Endodermal cell (in vitro differentiated cells): ENCODE measurements around the gene SLC39A1. TPM values are rescaled to one million over a fixed set of nuclear protein-coding genes. Genes with fewer than 3 reads are reported as not detected.
A peak's percentile ranks its signal among the peaks of the same experiment; 100 is the strongest.

Source experiments
- DNase-seq: peaks from one replicate; pipeline ENCODE4 v3.0.0-alpha.2; 2017
- H3K27ac ChIP-seq: 2 replicates; pipeline ENCODE4 v1.5.1; 2013; ENCODE audit warnings: mild to moderate bottlenecking, low read depth, low read length, moderate library complexity
- H3K27me3 ChIP-seq: 2 replicates; pipeline ENCODE4 v1.6.1; 2013; ENCODE audit warnings: mild to moderate bottlenecking, low read length, moderate library complexity; ENCODE audit not compliant: insufficient read depth, control insufficient read depth, poor library complexity, severe bottlenecking
- H3K36me3 ChIP-seq: 2 replicates; pipeline ENCODE4 v1.7.0; 2013; ENCODE audit warnings: mild to moderate bottlenecking, low read length, moderate library complexity; ENCODE audit not compliant: control insufficient read depth, insufficient read depth
- H3K4me1 ChIP-seq: one replicate; pipeline ENCODE4 v1.7.0; 2013; ENCODE audit warnings: low read length; ENCODE audit not compliant: control insufficient read depth, insufficient read depth
- H3K4me3 ChIP-seq: 2 replicates; pipeline ENCODE4 v1.5.1; 2013; ENCODE audit warnings: mild to moderate bottlenecking, low read length, moderate library complexity
- H3K9ac ChIP-seq: 2 replicates; pipeline ENCODE4 v1.6.1; 2013; ENCODE audit warnings: mild to moderate bottlenecking, low read length, moderate library complexity; ENCODE audit not compliant: poor library complexity, severe bottlenecking; ENCODE audit errors: extremely low read depth
- H3K9me3 ChIP-seq: 2 replicates; pipeline ENCODE4 v1.6.1; 2013; ENCODE audit warnings: mild to moderate bottlenecking, low read length, moderate library complexity; ENCODE audit not compliant: control insufficient read depth
- H3K27ac Mint-ChIP-seq: 2 replicates; pipeline ENCODE4 v1.8.0; 2020; ENCODE audit warnings: mixed read lengths
- H3K27me3 Mint-ChIP-seq: 2 replicates; pipeline ENCODE4 v1.8.0; 2021; ENCODE audit warnings: mild to moderate bottlenecking, mixed read lengths; ENCODE audit not compliant: insufficient read depth
- H3K36me3 Mint-ChIP-seq: 2 replicates; pipeline ENCODE4 v1.8.0; 2020; ENCODE audit warnings: low read depth, mixed read lengths
- H3K4me1 Mint-ChIP-seq: 2 replicates; pipeline ENCODE4 v1.8.0; 2020; ENCODE audit warnings: mixed read lengths
- H3K4me3 Mint-ChIP-seq: 2 replicates; pipeline ENCODE4 v1.8.0; 2020; ENCODE audit warnings: mild to moderate bottlenecking, moderate library complexity, mixed read lengths
- H3K9me3 Mint-ChIP-seq: 2 replicates; pipeline ENCODE4 v1.8.0; 2020; ENCODE audit warnings: mild to moderate bottlenecking, mixed read lengths
- WGBS, 2 experiments: methylation state at CpG; one replicate each; pipeline versions ENCODE4 v1.1.5 to v1.1.7; 2013; ENCODE audit warnings: missing lambda C conversion rate in 2 of 2, mixed read lengths in 1 of 2; ENCODE audit not compliant: insufficient coverage in 1 of 2, insufficient read length in 1 of 2; 5-methylcytosine and 5-hydroxymethylcytosine counted together
- total RNA-seq, 2 donors: library from RNA; stranded (reverse); fragmentation: NEBNext Ultra II Directional in 1 of 2; extraction: Animal tissue kit (Norgen Biotek cat#: 25700) in 1 of 2; gene quantifications; 2 replicates in 1 of 2; 3 replicates in 1 of 2; pipeline ENCODE4 v1.2.1, GENCODE V29; 2021
- TF ChIP-seq, protein P1 (sequence below): fragments of 200-600 bp; sonication (generic); conservative IDR thresholded peaks from 2 replicates; pipeline ENCODE4 v1.5.0; 2021; ENCODE audit warnings: antibody characterized with exemption, mild to moderate bottlenecking

The SLC39A1 gene
- total RNA-seq, 2 donors from 2014 or later = 129 to 154 TPM

GRCh38 chr1:153951801-153952200, 11.5 kb downstream of the SLC39A1 start:
- Mint-ChIP-seq H3K4me1 (peaks cover 8% of the 10 kb centered on the region), H3K27ac (no peak overlapping the region), H3K27me3 (no peaks in the 10 kb centered on the region), H3K4me3 (no peak overlapping the region), H3K9me3 (no peaks in the 10 kb centered on the region), H3K36me3 (peaks cover 39% of the 10 kb centered on the region)
- Histone ChIP-seq H3K27me3 (no peaks in the 10 kb centered on the region), H3K4me1 (no peaks in the 10 kb centered on the region), H3K27ac (no peak overlapping the region), H3K9ac (no peak overlapping the region), H3K36me3 (peaks cover 42% of the 10 kb centered on the region), H3K4me3 (no peak overlapping the region), H3K9me3 (no peaks in the 10 kb centered on the region)
- WGBS, 2 experiments = 98 to 100% methylated on average over 2 of the region's 2 CpGs
- TF ChIP-seq, protein P1, sequence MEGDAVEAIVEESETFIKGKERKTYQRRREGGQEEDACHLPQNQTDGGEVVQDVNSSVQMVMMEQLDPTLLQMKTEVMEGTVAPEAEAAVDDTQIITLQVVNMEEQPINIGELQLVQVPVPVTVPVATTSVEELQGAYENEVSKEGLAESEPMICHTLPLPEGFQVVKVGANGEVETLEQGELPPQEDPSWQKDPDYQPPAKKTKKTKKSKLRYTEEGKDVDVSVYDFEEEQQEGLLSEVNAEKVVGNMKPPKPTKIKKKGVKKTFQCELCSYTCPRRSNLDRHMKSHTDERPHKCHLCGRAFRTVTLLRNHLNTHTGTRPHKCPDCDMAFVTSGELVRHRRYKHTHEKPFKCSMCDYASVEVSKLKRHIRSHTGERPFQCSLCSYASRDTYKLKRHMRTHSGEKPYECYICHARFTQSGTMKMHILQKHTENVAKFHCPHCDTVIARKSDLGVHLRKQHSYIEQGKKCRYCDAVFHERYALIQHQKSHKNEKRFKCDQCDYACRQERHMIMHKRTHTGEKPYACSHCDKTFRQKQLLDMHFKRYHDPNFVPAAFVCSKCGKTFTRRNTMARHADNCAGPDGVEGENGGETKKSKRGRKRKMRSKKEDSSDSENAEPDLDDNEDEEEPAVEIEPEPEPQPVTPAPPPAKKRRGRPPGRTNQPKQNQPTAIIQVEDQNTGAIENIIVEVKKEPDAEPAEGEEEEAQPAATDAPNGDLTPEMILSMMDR = no peak
- DNase-seq = no peak

GRCh38 chr1:153951183-153951582, 12.2 kb downstream of the SLC39A1 start:
- H3K27ac Mint-ChIP-seq = no peak overlapping the region
- TF ChIP-seq, protein P1 = no peak
- H3K9me3 Mint-ChIP-seq = no peaks in the 10 kb centered on the region
- Histone ChIP-seq H3K9ac (no peak overlapping the region), H3K9me3 (no peaks in the 10 kb centered on the region), H3K4me1 (no peaks in the 10 kb centered on the region), H3K27ac (no peak overlapping the region), H3K4me3 (no peak overlapping the region), H3K27me3 (no peaks in the 10 kb centered on the region), H3K36me3 (peaks cover 42% of the 10 kb centered on the region)
- 94 to 100% methylated on average over 3 to 11 of the region's 11 CpGs for WGBS, 2 experiments
- H3K4me3 Mint-ChIP-seq = no peak overlapping the region
- H3K4me1 Mint-ChIP-seq = peaks cover 4% of the 10 kb centered on the region
- no peak for DNase-seq
- H3K27me3 Mint-ChIP-seq = no peaks in the 10 kb centered on the region
- peaks cover 40% of the 10 kb centered on the region for H3K36me3 Mint-ChIP-seq

DNA sequence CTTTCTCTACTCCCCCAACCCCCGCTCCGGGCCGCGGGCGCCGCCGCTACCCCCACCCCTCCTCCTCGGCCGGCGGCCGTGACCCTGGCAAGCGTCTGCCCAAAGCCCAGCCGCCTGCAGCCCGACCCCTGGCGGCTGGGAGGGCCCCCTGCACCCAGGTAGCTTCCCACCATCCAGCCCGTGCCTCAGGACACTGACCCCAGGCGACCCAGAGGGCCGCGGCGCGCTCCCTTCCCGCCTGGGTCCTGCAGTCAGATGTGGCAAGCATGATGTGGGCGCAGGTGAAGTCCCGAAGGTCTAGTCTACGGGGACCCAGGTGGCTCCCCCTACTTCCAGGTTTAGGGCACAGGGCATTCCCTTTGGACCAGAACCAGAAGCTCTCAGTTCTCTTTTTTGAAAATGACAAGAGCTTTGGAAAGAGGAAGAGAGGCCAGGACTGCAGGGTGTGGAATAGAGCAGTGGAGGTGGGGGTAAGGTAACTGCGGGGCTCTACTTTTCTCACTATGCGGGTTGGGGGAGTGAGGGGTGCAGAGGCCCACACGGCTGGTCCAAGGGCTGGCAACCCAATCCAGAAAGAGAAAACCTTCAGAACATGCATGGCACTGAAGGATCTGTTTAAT, 16.6 kb downstream of the SLC39A1 start, which contains the start of gene DENND4B:
TSS of gene DENND4B (minus strand) at position 97 of the 620 bp plus-strand sequence. CDS start 2,344 bp downstream, outside the sequence.
- 13 to 38% methylated on average over 8 to 28 of the region's 28 CpGs for WGBS, 2 experiments
- no peaks in the 10 kb centered on the region for H3K9me3 Mint-ChIP-seq
- peaks cover 39% of the 10 kb centered on the region for H3K36me3 Mint-ChIP-seq
- Histone ChIP-seq H3K27ac (peak within 1 kb of the TSS; percentile 41), H3K4me3 (peak within 1 kb of the TSS; percentile 92), H3K4me1 (no peaks in the 10 kb centered on the region), H3K27me3 (no peaks in the 10 kb centered on the region), H3K9ac (peak within 1 kb of the TSS; percentile 62), H3K9me3 (no peaks in the 10 kb centered on the region), H3K36me3 (peaks cover 43% of the 10 kb centered on the region)
- H3K27me3 Mint-ChIP-seq = no peaks in the 10 kb centered on the region
- TF ChIP-seq, protein P1 = peak; percentile 94
- peak within 1 kb of the TSS; percentile 84 for H3K27ac Mint-ChIP-seq
- H3K4me3 Mint-ChIP-seq = peak within 1 kb of the TSS; percentile 78
- peak; percentile 96 for DNase-seq
- H3K4me1 Mint-ChIP-seq = peaks cover 4% of the 10 kb centered on the region
